ENCODE data around the gene HDLBP.

The HDLBP gene

GRCh38 chr2:241249654-241250053 is 65.8 kb downstream of the HDLBP start:
- TF ChIP-seq GATA1 (IDR thresholded peaks at IDR 0.05; ENCODE audit: low read depth, low read length) (no peak), POLR2A (IDR thresholded peaks at IDR 0.05; ENCODE audit: low read length) (no peak)
- no peak for DNase-seq

- TF ChIP-seq GATA1 (IDR thresholded peaks at IDR 0.05; ENCODE audit: low read depth, low read length) (no peak), POLR2A (IDR thresholded peaks at IDR 0.05; ENCODE audit: low read length) (no peak)
- DNase-seq, result no peak
Observed at GRCh38 chr2:241248897-241249296, 66.6 kb downstream of the HDLBP start.

GRCh38 chr2:241248289-241248688 is 67.2 kb downstream of the HDLBP start:
- no peak for TF ChIP-seq POLR2A (IDR thresholded peaks at IDR 0.05; ENCODE audit: low read length)
- TF ChIP-seq GATA1 (IDR thresholded peaks at IDR 0.05; ENCODE audit: low read depth, low read length), result no peak
- DNase-seq, result no peak

- DNase-seq, result no peak
- TF ChIP-seq POLR2A (IDR thresholded peaks at IDR 0.05; ENCODE audit: low read length) (no peak), GATA1 (IDR thresholded peaks at IDR 0.05; ENCODE audit: low read depth, low read length) (no peak)
Observed at GRCh38 chr2:241244368-241244767, 71.1 kb downstream of the HDLBP start.

- TF ChIP-seq GATA1 (IDR thresholded peaks at IDR 0.05; ENCODE audit: low read depth, low read length), result no peak
- no peak for TF ChIP-seq POLR2A (IDR thresholded peaks at IDR 0.05; ENCODE audit: low read length)
- no peak for DNase-seq
Observed at GRCh38 chr2:241242306-241242705, 73.2 kb downstream of the HDLBP start.

GRCh38 chr2:241241669-241242068 is 73.8 kb downstream of the HDLBP start:
- DNase-seq, result no peak
- no peak for TF ChIP-seq GATA1 (IDR thresholded peaks at IDR 0.05; ENCODE audit: low read depth, low read length)
- no peak for TF ChIP-seq POLR2A (IDR thresholded peaks at IDR 0.05; ENCODE audit: low read length)

GRCh38 chr2:241240320-241241004 is 75.0 kb downstream of the HDLBP start:
- TF ChIP-seq GATA1 (IDR thresholded peaks at IDR 0.05; ENCODE audit: low read depth, low read length), result no peak
- TF ChIP-seq POLR2A (IDR thresholded peaks at IDR 0.05; ENCODE audit: low read length), result no peak
- DNase-seq, result no peak

GRCh38 chr2:241239552-241240202 is 75.8 kb downstream of the HDLBP start:
- no peak for TF ChIP-seq POLR2A (IDR thresholded peaks at IDR 0.05; ENCODE audit: low read length)
- TF ChIP-seq GATA1 (IDR thresholded peaks at IDR 0.05; ENCODE audit: low read depth, low read length), result no peak
- DNase-seq, result no peak

- DNase-seq, result no peak
- TF ChIP-seq GATA1 (IDR thresholded peaks at IDR 0.05; ENCODE audit: low read depth, low read length) (no peak), POLR2A (IDR thresholded peaks at IDR 0.05; ENCODE audit: low read length) (no peak)
Observed at GRCh38 chr2:241238693-241239198, 76.7 kb downstream of the HDLBP start.

- DNase-seq, result no peak
Observed at GRCh38 chr2:241237949-241238371, 77.5 kb downstream of the HDLBP start.

GRCh38 chr2:241237047-241237446 is 78.4 kb downstream of the HDLBP start:
- no peak for TF ChIP-seq POLR2A (IDR thresholded peaks at IDR 0.05; ENCODE audit: low read length)
- TF ChIP-seq GATA1 (IDR thresholded peaks at IDR 0.05; ENCODE audit: low read depth, low read length), result no peak
- DNase-seq, result no peak

More at GRCh38 chr2:241237949-241238371, 77.5 kb downstream of the HDLBP start:
- TF ChIP-seq POLR2A (IDR thresholded peaks at IDR 0.05; ENCODE audit: low read length), result no peak
- TF ChIP-seq GATA1 (IDR thresholded peaks at IDR 0.05; ENCODE audit: low read depth, low read length), result no peak

- TF ChIP-seq POLR2A (IDR thresholded peaks at IDR 0.05; ENCODE audit: low read length) (no peak), GATA1 (IDR thresholded peaks at IDR 0.05; ENCODE audit: low read depth, low read length) (no peak)
- no peak for DNase-seq
Observed at GRCh38 chr2:241235859-241236593, 79.4 kb downstream of the HDLBP start.

- TF ChIP-seq POLR2A (IDR thresholded peaks at IDR 0.05; ENCODE audit: low read length) (no peak), GATA1 (IDR thresholded peaks at IDR 0.05; ENCODE audit: low read depth, low read length) (no peak)
- no peak for DNase-seq
Observed at GRCh38 chr2:241234962-241235740, 80.3 kb downstream of the HDLBP start.

Measured in erythroblast (primary cell).